Kidney epithelial cell (primary cell): ENCODE measurements around the gene EIF5A2. TPM values are rescaled to one million over a fixed set of nuclear protein-coding genes. Genes with fewer than 3 reads are reported as not detected.
"Not testable (repeated sequence)": the region's sequence is repeated elsewhere in the genome, so short reads cannot be mapped to it uniquely, and the experiment has no call there.

Source experiments
- DNase-seq: peaks from one replicate; pipeline ENCODE4 v3.0.0-alpha.2; 2010; ENCODE audit warnings: low read depth
- H3K27me3 ChIP-seq: 2 replicates; pipeline ENCODE4 v1.6.0; 2011; ENCODE audit warnings: low read length; ENCODE audit not compliant: control insufficient read depth, insufficient read depth
- H3K36me3 ChIP-seq: 2 replicates; pipeline ENCODE4 v1.5.1; 2011; ENCODE audit warnings: low read length; ENCODE audit not compliant: control insufficient read depth, insufficient read depth
- H3K4me3 ChIP-seq: 2 replicates; pipeline ENCODE4 v1.5.1; 2011; ENCODE audit warnings: low read depth, mild to moderate bottlenecking, control low read depth, low read length
- CTCF ChIP-seq: IDR thresholded peaks from 2 replicates; pipeline ENCODE4 v1.5.1; 2011; ENCODE audit warnings: mild to moderate bottlenecking, moderate library complexity, low read length, control low read depth, inconsistent platforms; ENCODE audit not compliant: insufficient read depth, poor library complexity, severe bottlenecking
- total RNA-seq: library from RNA; depleted of rRNA; stranded (reverse); fragments of >200 nt; gene quantifications from 2 replicates; pipeline ENCODE4 v1.2.3, GENCODE V29; 2015

Gene EIF5A2
- total RNA-seq, 1 donor from 2014 or later = 4.1 TPM

DNA sequence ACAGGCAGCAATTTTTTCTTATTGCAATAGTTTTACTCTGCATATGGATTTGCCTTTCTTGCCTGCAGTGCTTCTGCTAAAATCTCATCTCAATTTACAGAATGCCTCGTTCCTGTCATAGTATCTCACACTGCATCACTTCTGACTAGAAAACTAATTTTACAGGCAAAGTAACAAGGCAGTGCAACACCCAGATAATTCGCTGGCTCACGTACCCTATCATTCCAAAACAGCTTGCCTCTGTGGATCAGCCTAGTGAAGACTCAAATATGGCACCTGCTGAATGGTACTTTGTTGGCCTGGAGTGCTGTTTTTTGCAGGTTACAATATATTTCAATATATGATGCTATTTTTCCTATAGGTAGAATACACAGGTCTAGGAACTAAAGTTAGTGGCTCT, 5.3 kb downstream of the EIF5A2 start:
- Histone ChIP-seq H3K4me3 (no peak overlapping the region), H3K27me3 (no peaks in the 10 kb centered on the region), H3K36me3 (no peaks in the 10 kb centered on the region)
- TF ChIP-seq CTCF = no peak
- DNase-seq = no peak

DNA sequence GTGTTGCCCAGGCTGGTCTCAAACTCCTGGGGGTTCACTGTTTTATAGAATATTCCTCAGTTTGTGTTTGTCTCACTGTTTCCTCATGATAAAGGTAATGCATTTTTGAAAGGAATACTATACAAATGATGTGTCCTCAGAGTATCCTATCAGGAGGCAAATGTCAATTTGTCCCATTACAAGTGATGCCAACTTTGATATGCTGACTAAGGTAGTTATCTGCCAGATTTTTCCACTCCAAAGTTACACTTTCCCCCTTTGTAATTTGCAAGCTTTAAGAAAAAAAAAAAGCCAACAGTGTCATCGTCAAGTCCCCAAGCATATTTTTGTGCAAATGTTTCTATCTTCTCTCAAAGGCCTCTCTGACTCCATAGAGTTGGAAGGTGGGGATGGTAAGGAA, 9.0 kb downstream of the EIF5A2 start:
- Histone ChIP-seq H3K4me3 (no peak overlapping the region), H3K27me3 (no peaks in the 10 kb centered on the region), H3K36me3 (no peaks in the 10 kb centered on the region)
- no peak for DNase-seq
- no peak for TF ChIP-seq CTCF

- DNase-seq = no peak
- H3K4me3 ChIP-seq = no peak overlapping the region
- no peaks in the 10 kb centered on the region for H3K27me3 ChIP-seq
- H3K36me3 ChIP-seq = no peaks in the 10 kb centered on the region
- TF ChIP-seq CTCF = no peak
Measured at GRCh38 chr3:170897978-170898377, 10.5 kb downstream of the EIF5A2 start.

DNA sequence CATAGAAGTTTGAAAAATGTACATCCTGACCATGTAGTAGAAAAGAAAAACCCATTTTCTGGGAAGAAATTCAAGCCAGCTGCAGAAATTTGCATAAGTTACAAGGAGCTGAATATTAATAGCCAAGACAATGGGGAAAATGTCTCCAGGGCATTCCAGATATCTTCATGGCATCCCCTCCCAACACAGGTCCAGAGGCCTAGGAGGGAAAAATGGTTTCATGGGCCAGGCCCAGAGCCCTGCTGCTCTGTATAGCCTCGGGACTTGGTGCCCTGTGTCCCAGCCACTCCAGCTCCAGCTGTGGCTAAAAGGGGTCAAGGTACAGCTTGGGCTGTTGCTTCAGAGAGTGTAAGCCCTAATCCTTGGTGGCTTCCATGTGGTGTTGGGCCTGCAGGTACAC, 11.2 kb downstream of the EIF5A2 start:
- not testable (repeated sequence) for H3K4me3 ChIP-seq, H3K36me3 ChIP-seq, DNase-seq, H3K27me3 ChIP-seq

DNA sequence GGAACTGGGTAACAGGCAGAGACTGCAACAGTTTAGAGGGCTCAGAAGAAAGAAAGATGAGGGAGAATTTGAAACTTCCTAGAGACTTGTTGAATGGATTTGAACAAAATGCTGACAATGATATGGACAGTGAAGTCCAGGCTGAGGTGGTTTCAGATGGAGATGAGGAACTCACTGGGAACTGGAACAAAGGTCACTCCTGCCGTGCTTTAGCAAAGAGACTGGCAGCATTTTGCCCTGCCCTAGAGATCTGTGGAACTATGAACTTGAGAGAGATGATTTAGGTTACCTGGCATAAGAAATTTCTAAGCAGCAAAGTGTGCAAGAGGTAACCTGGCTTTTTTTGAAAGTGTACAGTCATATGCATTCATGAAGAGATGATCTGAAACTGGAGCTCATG, 11.7 kb downstream of the EIF5A2 start:
- Histone ChIP-seq H3K27me3 (no peaks in the 10 kb centered on the region), H3K4me3 (no peak overlapping the region), H3K36me3 (no peaks in the 10 kb centered on the region)
- no peak for DNase-seq
- no peak for TF ChIP-seq CTCF

DNA sequence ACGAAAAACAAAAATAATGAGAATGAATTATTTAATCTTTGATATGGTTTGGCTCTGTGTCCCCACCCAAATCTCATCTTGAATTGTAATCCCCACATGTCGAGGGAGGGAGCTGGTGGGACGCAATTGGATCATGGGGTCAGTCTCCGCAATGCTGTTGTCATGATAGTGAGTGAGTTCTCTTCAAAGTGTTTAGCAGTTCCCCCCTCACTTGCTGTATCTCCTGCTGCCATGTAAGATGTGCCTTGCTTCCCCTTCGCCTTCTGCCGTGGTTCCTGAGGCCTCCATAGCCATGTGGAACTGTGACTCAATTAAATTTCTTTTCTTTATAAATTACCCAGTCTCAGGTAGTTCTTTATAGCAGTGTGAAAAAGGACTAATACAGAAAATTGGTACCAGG, 12.1 kb downstream of the EIF5A2 start:
- DNase-seq, H3K4me3 ChIP-seq, H3K27me3 ChIP-seq, H3K36me3 ChIP-seq: not testable (repeated sequence)

- TF ChIP-seq CTCF = no peak
- DNase-seq = no peak
- Histone ChIP-seq H3K27me3 (no peaks in the 10 kb centered on the region), H3K36me3 (no peaks in the 10 kb centered on the region), H3K4me3 (no peak overlapping the region)
Measured at GRCh38 chr3:170893895-170894294, 14.5 kb downstream of the EIF5A2 start.
